HG03108 (cell line): Measurements from ENCODE around the gene OR7C2.

Experiments
- ATAC-seq: cut with Tn5 transposase; IDR thresholded peaks from one replicate; pipeline ENCODE4 v1.9.1; 2021; ENCODE audit warnings: moderate library complexity; ENCODE audit not compliant: unreplicated experiment

Gene OR7C2

GRCh38 chr19:14978161-14978776 is 37.0 kb downstream of the OR7C2 start:
- ATAC-seq: no peak

- no peak for ATAC-seq
These were observed 38.4 kb downstream of the OR7C2 start, which contains the start of gene SLC1A6 for GRCh38 chr19:14979476-14980255. Gene SLC1A6, minus strand, starts transcription at chr19:14979864. Its CDS starts 6,954 bp downstream, at chr19:14972910.

GRCh38 chr19:14985133-14985532 is 43.8 kb downstream of the OR7C2 start:
- ATAC-seq: no peak
